SJSA1 (cell line): ENCODE results near the gene ANKRD30B. TPM values are rescaled to one million over a fixed set of nuclear protein-coding genes. Genes with fewer than 3 reads are reported as not detected.
"Not testable (repeated sequence)": the region's sequence is repeated elsewhere in the genome, so short reads cannot be mapped to it uniquely, and the experiment has no call there.

Experiments
- DNase-seq, 2 experiments: peaks; one replicate each; pipeline ENCODE4 v3.0.0-alpha.2; 2015 to 2020; ENCODE audit warnings: low spot score in 2 of 2, low read depth in 1 of 2
- H3K27ac ChIP-seq: fragments of 250-450 bp; sonication (Bioruptor Pico); 2 replicates; pipeline ENCODE4 v1.5.1; 2020; ENCODE audit warnings: mild to moderate bottlenecking, moderate library complexity
- H3K27me3 ChIP-seq: fragments of 250-450 bp; sonication (Bioruptor Pico); replicated peaks from 2 replicates; pipeline ENCODE4 v1.5.1; 2020; ENCODE audit warnings: mild to moderate bottlenecking, moderate library complexity
- H3K36me3 ChIP-seq: fragments of 250-450 bp; sonication (Bioruptor Pico); 2 replicates; pipeline ENCODE4 v1.5.1; 2020; ENCODE audit warnings: mild to moderate bottlenecking
- H3K4me1 ChIP-seq: fragments of 250-450 bp; sonication (Bioruptor Pico); replicated peaks from 2 replicates; pipeline ENCODE4 v1.6.1; 2021; ENCODE audit warnings: mild to moderate bottlenecking
- H3K4me3 ChIP-seq: fragments of 250-450 bp; sonication (Bioruptor Pico); 2 replicates; pipeline ENCODE4 v1.5.1; 2020; ENCODE audit warnings: mild to moderate bottlenecking
- H3K9me3 ChIP-seq: fragments of 250-450 bp; sonication (Bioruptor Pico); replicated peaks from 2 replicates; pipeline ENCODE4 v1.5.1; 2020; ENCODE audit warnings: mild to moderate bottlenecking
- total RNA-seq: library from RNA; depleted of rRNA; stranded (reverse); fragments of >200 nt; shearing (Covaris generic); gene quantifications from 2 replicates; pipeline ENCODE4 v1.2.3, GENCODE V29; 2014

Gene ANKRD30B
- total RNA-seq, 1 experiment from 2014 or later: not detected

DNA sequence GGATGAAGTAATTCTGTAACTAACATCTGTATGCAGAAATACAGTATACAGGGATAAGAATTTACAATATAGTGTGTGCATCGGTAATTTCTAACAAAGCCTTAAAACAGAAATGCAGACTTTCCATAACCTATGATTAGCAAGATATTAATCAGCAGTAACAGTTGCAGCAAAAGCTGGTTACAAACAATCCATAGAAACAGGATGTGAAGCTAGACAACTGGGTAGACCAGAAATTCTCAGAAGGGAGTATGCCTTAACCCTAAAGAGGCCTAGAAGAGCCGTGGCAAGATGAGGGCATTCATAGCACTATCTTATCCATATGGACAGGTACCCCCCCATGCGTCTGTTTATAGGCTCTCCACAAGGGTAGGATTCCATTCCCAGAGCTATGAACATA is 48.9 kb downstream of the ANKRD30B start:
- H3K27me3 ChIP-seq, H3K9me3 ChIP-seq, H3K27ac ChIP-seq, H3K4me1 ChIP-seq, H3K36me3 ChIP-seq, DNase-seq, H3K4me3 ChIP-seq: not testable (repeated sequence)

GRCh38 chr18:14797969-14798764 is 50.2 kb downstream of the ANKRD30B start:
- H3K27me3 ChIP-seq, H3K4me1 ChIP-seq, H3K4me3 ChIP-seq, H3K27ac ChIP-seq, H3K9me3 ChIP-seq, H3K36me3 ChIP-seq, DNase-seq: not testable (repeated sequence)

DNA sequence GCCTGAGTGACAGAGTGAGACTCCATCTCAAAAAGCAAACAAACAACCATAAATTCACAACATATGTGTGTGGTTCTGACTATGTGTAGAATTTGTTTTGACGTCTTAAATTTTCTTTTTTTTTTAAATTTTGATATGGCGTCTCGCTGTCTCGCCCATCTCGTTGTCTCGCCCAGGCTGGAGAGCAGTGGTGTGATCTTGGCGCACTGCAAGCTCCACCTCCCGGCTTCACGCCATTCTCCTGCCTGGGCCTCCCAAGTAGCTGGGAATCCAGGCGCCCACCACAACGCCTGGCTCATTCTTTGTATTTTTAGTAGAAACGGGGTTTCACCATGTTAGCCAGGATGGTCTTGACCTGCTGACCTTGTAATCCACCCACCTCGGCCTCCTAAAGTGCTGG is 63.1 kb downstream of the ANKRD30B start:
- not testable (repeated sequence) for H3K27me3 ChIP-seq, DNase-seq, H3K27ac ChIP-seq, H3K4me1 ChIP-seq, H3K4me3 ChIP-seq, H3K36me3 ChIP-seq, H3K9me3 ChIP-seq

GRCh38 chr18:14826972-14827632 is 79.1 kb downstream of the ANKRD30B start:
- H3K27ac ChIP-seq, H3K4me3 ChIP-seq, DNase-seq, H3K9me3 ChIP-seq, H3K27me3 ChIP-seq, H3K4me1 ChIP-seq, H3K36me3 ChIP-seq: not testable (repeated sequence)

- not testable (repeated sequence) for H3K27ac ChIP-seq
Measured at GRCh38 chr18:14841607-14842006, 93.6 kb downstream of the ANKRD30B start.

GRCh38 chr18:14851533-14851932 is 103.6 kb downstream of the ANKRD30B start:
- not testable (repeated sequence) for DNase-seq, H3K4me3 ChIP-seq, H3K4me1 ChIP-seq, H3K36me3 ChIP-seq, H3K9me3 ChIP-seq, H3K27ac ChIP-seq, H3K27me3 ChIP-seq

More at GRCh38 chr18:14841607-14842006, 93.6 kb downstream of the ANKRD30B start:
- not testable (repeated sequence) for H3K27me3 ChIP-seq, H3K4me1 ChIP-seq, DNase-seq, H3K4me3 ChIP-seq, H3K9me3 ChIP-seq, H3K36me3 ChIP-seq

- DNase-seq, H3K4me1 ChIP-seq, H3K27ac ChIP-seq, H3K4me3 ChIP-seq, H3K9me3 ChIP-seq, H3K36me3 ChIP-seq, H3K27me3 ChIP-seq: not testable (repeated sequence)
Measured at GRCh38 chr18:14855634-14856033, 107.7 kb downstream of the ANKRD30B start.

DNA sequence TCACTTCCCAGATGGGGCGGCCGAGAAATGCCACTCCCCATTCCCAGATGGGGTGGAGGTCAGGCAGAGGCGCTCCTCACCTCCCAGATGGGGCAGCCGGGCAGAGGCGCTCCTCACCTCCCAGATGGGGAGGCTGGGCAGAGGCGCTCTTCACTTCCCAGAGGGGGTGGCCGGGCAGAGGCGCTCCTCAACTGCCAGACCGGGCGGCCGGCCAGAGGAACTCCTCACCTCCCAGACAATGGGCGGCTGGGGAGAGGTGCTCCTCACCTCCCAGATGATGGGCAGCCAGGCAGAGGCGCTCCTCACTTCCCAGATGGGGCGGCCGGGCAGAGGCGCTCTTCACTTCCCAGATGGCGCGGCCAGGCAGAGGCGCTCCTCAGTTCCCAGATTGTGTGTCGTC is 108.3 kb downstream of the ANKRD30B start:
- H3K4me1 ChIP-seq, H3K27ac ChIP-seq, H3K36me3 ChIP-seq, H3K27me3 ChIP-seq, H3K4me3 ChIP-seq, H3K9me3 ChIP-seq, DNase-seq: not testable (repeated sequence)

- not testable (repeated sequence) for H3K4me1 ChIP-seq, H3K36me3 ChIP-seq, H3K4me3 ChIP-seq, H3K27me3 ChIP-seq, H3K9me3 ChIP-seq, H3K27ac ChIP-seq, DNase-seq
Measured at GRCh38 chr18:14858514-14858913, 110.5 kb downstream of the ANKRD30B start.

DNA sequence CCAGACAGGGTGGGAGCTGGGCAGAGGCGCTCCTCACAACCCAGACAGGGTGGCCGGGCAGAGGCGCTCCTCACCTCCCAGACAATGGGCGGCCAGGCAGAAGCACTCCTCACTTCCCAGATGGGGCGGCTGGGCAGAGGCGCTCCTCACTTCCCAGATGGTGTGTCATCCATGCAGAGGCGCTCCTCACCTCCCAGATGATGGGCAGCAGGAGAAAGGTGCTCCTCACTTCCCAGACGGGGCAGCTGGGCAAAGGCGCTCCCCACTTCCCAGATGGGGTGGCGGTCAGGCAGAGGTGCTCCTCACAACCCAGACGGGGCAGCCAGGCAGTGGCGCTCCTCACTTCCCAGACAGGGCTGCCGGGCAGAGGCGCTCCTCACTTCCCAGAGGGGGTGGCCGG is 112.0 kb downstream of the ANKRD30B start:
- H3K4me3 ChIP-seq, DNase-seq, H3K36me3 ChIP-seq, H3K27me3 ChIP-seq, H3K4me1 ChIP-seq, H3K9me3 ChIP-seq, H3K27ac ChIP-seq: not testable (repeated sequence)

DNA sequence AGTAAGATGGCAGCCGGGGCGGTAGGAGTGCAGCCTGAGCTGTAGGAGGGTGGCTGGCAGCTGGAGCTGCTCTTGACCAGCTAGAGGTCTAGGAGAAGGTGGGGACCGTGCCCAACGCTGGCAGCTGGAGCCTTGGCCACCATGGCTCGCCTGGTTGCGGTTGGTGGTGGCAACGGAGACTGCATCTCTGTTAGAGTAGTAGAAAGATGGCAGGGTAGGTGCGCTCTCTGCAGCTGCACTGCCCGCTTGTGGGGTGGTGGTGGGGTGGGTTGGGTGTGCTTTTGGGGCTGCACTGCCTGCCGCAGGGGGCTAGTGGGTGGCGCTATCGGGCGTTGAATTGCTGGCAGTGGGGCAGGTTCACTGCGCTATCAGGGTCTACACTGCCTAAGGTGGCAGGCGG is 118.5 kb downstream of the ANKRD30B start:
- not testable (repeated sequence) for H3K4me1 ChIP-seq, H3K27ac ChIP-seq, H3K4me3 ChIP-seq, H3K27me3 ChIP-seq, DNase-seq, H3K36me3 ChIP-seq, H3K9me3 ChIP-seq

DNA sequence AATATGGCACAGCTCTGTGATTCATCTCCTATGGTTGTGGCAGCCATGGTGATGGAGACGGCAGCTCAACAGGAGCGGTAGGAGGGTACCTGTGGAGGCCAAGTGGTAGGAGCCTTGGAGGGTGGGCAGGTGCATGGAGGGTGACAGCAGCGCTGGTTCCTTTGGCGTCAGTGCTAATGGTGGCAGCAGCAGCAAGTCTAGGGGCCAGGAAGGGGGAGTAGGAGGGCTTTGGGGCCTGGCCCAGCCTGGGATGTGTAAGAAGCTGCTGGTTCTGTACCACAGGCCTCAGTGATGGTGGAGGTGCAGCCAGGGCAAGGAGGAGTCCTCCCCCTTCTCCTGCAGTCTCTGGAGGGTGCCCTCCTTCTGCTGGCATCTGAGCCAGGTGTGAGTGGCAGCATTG is 120.0 kb downstream of the ANKRD30B start:
- not testable (repeated sequence) for H3K36me3 ChIP-seq, H3K4me1 ChIP-seq, DNase-seq, H3K27ac ChIP-seq, H3K9me3 ChIP-seq, H3K4me3 ChIP-seq, H3K27me3 ChIP-seq

DNA sequence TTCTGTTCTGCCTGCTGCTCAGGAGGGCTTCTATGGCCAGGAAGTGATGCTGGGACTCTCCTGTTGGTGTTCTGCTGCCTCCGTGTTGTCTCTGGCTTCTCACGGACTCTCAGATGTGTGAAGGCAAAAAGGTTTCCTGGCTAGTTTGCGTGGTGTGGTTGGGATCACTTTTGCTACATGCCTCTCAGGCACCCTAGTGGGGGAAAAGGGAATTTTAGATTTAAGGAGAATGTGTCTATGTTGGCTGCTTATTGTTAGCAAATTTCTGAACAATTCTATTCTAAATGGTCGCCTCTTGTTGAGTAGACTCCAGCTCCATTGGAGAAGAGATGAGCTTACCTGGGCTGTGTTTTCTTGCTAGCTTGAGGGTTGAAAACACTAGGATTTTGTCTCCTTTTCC is 120.9 kb downstream of the ANKRD30B start:
- not testable (repeated sequence) for H3K27ac ChIP-seq, H3K27me3 ChIP-seq, H3K9me3 ChIP-seq, H3K4me1 ChIP-seq, H3K4me3 ChIP-seq, H3K36me3 ChIP-seq, DNase-seq

DNA sequence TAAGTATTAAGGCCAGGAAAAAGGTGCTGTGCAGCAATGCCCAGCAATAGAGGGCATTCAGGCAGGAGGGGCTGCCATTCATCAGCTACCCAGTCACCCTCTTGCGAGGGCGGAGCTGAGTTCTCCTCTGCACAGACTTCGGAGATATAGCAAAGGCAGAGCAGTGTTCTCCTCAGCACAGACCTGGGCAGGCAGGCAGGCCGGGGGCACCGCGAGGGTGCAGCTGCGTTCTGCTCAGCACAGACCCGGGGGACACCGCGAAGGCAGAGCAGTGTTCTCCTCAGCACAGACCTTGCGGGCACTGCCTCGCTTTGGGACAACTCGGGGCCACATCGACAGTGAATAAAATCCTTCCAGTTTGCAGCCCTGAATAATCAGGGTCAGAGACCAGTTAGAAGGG is 130.9 kb downstream of the ANKRD30B start:
- DNase-seq, H3K9me3 ChIP-seq, H3K36me3 ChIP-seq: not testable (repeated sequence)

DNA sequence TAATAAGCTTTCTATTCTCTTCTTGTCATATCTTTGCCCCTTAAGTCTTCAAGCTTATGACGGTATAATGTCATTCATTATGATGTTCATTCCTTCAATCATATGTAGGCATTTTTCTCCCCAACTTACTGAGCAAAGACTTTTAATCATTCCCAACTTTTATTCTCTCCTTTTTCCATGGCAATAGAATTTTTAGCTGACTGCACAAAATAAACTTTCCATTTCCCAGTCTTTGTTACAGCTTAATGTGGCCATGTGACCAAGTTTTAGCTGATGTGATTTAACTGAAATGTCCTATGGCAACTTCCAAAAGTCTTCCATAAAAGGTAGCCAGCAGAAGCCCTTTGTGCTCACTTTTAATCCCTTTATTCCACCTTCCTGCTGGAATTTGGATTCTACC is 152.5 kb downstream of the ANKRD30B start:
- DNase-seq: no peak
- no peak overlapping the region for H3K27ac ChIP-seq
- no peaks in the 10 kb centered on the region for H3K9me3 ChIP-seq
- H3K27me3 ChIP-seq: no peaks in the 10 kb centered on the region
- no peak overlapping the region for H3K4me3 ChIP-seq
- H3K36me3 ChIP-seq: no peaks in the 10 kb centered on the region
- no peaks in the 10 kb centered on the region for H3K4me1 ChIP-seq

More for the DNA sequence above, 130.9 kb downstream of the ANKRD30B start:
- H3K27ac ChIP-seq, H3K27me3 ChIP-seq, H3K4me1 ChIP-seq, H3K4me3 ChIP-seq: not testable (repeated sequence)
